Islet of Langerhans (tissue), 1 donor: Measurements from ENCODE around the gene PLXNA4.

Source experiments
- FAIRE-seq: peaks from one replicate; lab custom pipeline; 2011; peaks lifted over from hg19 to GRCh38; lab: Jason Lieb, UNC

Gene PLXNA4

DNA sequence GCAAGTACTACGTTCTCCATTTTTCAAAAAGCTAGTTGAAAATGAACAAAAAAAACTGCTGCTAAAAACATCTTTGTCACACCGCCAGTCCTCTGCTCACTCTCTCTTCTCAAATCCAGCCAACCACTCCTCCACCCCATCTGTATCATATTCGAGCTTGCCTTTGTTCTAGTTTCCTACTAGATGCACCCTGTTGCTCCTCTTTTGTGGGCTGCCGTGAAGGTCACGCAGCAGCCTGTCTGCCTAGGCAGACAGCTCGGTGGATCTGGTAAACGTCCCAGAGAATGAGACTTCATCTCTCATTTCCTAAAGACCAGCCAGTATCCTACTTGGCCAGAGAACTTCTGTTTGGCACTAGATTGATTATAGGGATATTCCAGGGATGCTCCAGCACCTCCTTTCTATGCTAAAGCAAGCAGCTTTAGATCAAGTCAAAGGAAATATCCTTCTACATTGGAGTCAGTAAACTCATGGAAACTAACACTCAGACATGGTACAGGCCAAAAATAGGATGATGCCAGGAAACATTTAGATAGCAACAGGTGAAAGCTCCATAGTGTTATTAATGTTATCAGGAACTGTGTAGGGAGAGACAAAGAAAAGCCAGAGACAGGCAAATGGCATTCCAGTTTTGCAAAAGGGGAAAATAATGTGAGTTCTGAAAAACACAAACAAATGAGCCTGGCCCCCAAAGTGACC, 8.7 kb upstream of the PLXNA4 start:
- no peak for FAIRE-seq

DNA sequence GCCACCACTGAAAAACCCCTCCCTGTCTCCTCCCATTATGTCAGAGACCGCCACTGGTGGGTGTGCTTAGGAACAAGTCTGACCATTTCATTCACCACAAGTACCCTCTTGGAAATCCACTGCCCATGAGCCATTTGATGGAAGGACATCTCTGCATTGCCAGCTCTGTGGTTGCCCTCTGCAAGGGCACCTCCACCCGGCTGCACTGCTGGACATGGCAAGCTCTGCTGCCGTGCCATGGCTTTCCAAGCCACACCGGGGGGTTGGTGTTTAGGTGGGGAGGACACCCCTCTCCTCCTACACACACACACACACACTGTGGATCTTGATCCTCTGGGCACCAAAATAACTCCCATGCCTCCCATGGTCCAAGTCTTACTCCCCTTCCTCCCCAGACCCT, 5.2 kb upstream of the PLXNA4 start:
- no peak for FAIRE-seq

DNA sequence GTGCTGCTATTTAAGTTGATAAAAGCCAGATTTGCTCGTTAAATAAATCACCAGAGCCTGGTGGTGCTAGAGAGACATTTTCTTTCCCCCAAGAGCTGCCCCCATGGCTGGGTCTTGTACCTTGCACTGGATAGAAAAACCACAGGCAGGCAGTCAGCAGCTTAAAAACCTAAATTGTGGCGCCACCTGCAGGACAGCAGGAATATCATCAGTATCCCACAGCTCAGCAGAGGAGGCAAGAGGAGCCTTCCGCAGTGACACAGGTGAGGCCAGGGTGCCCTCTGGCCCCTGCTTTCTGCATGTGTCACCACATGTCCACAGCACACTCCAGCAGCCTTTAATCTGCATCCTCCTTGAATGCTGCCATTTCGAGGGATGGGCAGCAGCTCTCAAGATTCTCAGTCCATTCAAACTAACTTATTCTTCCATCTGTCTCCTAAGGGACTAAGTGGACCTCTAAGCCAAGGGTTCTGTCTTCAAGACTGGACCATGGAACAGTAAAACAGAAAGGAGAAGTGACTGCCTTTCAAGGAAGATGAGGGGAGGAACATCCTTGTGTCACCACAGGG, 4.5 kb upstream of the PLXNA4 start:
- FAIRE-seq, result no peak

DNA sequence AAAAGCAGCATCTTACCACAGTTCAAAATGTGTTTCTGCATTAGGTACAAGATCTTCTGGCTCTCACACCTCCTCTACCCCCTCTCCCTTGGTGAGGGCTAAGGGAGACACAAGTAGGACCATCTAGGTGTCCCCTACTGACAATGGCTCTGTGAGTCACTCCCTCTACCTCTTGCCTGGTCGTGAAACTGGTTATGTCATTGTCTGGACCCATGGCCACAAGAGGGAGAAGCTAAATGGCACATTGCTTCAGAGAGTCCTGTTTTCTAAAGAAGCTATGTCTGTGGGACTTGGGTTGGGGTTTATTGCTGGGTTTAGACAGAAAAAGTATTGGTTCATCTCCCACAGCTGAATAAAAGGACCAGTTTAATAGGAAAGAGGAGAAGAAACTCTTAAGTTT, 4.0 kb upstream of the PLXNA4 start:
- FAIRE-seq, result no peak

DNA sequence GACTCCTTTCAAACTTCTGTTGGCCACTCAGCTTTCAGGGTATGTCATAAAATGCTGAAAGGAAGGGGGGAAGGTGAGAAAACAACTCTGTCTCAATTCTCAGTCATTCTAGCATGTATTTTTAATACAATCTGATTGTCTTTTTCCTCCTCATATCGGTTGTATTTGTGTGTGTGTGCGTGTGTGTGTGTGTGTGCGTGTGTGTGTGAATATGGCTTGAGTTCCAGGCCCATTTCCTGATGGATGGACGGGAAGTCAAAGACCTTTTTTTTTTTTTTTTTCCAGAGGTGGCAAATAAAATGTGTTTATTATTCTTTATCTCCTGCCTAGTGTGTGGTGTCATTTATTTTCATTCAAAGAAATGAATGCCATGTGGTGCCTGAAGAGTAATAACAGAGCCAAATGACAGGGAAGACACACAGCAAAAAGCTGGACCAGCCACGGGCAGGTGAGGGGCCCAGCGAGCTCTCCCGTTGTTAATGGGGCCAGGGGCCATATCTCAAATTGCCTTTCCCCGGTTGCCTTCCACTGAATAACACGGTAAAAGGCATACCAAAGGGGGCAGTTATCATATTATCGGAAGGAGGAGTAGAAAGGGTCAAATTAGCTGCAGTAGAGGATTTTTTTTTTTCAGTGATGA, 3.1 kb upstream of the PLXNA4 start:
- FAIRE-seq, result no peak

DNA sequence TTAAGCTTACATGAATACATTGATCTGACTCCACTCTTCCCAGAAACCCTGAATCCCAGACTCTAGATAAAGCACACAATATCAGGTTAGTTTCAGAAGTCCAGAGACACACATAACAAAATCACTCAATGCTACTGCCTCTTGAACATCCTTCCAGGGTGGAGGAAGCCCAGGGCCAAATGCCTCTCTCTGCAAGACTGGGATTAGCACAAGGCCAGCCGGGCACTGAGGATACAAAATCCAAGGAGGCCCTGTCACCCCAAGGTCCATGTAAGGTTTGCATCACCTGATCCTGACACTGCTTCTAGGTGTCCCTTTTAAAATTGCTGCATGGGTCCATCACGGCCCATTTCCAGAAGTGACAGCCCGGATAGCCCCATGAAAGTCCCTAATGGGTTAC, 2.6 kb upstream of the PLXNA4 start:
- no peak for FAIRE-seq

DNA sequence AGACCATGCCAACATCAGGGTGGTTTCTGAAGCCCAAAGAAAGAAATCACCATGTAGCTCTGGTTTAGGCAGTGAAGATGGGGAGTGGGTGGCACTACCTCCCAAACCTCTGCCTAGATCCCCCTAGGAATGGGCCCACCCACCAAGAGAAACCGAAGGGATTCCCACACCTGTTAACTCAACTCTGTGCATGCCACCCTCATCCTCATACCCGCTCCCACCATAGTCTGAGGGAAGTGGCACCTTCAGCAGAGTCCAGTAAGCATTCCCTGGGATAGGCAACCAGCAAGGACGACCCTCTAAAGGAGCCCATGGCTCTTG, 1.7 kb upstream of the PLXNA4 start:
- no peak for FAIRE-seq

DNA sequence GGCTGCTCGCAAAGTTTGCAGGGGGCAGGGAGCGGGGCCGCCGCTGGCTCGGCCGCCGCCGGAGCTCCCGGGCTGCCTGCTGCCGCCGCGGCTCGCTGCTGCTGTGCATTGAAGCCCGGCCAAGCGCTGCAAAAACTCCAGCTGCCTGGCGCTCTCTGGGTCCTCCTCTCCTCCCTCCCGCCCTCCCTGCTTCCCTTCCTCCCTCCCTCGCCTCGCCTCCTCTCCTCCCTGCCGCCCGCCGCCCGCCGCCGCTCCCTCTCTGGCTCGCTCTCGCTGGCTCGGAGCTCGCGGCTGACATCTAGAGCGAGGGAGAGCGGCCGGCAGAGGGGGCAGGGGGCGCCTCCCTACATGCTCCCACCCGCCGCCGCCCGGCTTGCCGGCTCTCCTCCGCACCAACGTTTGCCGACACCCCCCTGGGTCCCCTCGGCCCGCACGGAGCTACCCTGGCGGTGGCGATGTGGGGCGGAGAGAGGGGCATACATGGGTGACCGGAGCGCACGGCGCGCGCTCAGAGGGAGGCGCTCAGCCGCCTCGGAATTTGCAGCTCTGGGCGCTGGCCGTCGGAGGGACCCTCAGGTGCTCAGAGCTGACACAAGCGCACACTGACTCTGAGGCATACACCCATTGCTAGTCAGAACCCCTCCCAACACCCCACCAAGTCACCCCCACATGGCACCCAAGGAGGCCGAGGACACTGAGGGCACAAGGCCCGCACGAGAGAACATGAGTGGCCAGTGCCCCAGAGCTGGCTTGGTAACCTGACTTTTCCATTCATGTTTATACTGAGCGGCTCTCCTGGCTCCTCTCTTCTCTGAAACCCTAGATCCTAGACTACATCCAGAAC, 1.2 kb upstream of the PLXNA4 start:
- no peak for FAIRE-seq

DNA sequence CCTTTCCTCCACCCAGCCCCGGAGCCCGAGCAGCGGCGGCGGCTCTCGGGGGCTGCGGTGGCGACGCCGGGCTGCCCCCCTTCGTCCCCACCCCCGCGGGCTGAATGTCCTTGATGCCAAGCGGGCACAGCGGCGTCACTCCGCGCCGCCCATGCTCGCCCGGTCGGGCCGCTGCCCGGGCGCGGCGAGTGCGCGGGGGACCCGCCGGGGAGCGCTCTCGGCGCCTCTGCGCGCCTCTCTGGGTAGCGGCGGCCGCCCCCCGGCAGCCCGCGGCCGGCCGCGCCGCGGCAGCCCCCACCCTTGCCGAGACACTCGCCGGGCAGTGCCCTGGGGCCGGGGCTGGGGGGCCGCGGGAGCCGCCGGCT, 433 bp upstream of the PLXNA4 start:
- FAIRE-seq, result no peak

DNA sequence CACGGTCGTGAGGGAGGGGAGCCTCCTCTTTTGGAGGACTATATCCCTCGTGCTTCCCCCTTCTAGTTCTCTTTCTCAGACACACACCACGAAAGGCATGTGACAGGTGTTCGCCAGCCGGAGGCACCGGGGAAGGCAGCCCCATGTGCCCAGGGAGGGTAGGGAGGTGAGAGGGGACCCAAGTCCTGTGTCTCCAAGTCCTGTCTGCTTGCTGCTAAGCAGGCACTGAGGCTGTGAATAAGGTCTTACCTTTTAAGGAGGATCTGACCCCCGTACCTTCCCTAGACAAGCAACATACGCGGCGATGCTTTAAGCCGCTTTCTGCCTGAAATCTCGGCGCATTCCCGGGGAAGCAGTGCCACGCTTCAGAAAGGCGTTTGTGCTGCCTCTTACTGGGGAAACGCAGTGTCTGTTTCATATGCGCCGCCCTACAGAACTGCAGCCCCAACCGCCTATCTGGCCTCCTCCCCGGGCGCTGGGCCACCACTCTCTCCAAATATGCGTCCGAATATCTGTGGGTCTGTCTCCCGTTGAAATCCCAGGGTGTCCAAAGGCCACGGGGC, 770 bp downstream of the PLXNA4 start:
- no peak for FAIRE-seq

DNA sequence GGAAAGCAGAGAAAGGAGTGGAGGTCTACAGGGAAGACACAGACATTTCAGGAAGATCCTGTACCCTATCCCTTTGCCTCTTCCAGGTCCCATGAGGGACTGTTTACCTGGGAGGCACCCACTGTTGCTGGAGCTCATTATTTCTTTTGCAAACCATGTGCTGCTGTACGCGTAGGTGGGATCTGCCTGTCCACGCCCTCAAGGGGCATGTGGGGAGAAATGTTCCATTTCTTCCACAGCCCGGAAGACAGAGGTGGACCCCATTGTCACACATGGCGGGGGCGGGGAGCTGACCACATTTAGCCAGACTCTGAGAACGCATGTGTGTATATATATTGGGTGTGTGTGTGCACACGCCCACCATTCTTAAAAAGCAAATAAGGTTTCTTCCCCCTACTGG, 2.0 kb downstream of the PLXNA4 start:
- FAIRE-seq, result no peak

DNA sequence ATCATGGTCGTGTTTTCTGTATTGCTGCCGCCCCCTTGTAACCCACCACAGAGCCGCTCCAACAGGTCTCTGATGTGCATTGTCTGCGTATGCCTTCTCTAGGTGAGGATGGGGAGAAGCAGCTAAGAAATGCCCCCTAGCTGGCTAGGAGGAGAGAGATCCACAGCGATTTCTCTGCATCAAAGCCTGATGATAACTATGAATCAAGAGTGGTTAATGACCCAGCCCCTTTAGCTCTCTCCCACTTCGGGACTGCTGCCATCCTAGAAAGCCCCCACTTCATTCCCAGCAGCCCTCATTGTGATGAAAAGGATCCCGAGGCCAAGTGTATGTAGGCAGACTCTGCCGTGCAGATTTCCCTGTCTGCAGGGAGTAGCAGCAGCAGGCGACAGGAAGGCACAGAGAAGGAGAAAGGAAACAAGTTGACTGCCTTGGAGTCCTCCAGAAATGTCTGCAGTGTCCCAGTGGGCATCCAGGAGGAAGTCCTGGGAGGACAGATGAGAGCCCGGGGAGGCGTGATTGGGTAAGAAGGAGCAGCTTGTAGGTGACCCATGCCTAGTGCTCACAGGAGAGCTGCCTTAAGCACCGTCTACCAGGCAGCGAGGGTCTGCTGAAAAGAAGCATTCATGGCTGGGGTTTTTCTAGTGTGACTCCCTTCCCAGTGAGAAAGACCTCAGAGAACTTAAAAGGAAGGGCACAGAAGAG, 2.9 kb downstream of the PLXNA4 start:
- FAIRE-seq, result no peak

DNA sequence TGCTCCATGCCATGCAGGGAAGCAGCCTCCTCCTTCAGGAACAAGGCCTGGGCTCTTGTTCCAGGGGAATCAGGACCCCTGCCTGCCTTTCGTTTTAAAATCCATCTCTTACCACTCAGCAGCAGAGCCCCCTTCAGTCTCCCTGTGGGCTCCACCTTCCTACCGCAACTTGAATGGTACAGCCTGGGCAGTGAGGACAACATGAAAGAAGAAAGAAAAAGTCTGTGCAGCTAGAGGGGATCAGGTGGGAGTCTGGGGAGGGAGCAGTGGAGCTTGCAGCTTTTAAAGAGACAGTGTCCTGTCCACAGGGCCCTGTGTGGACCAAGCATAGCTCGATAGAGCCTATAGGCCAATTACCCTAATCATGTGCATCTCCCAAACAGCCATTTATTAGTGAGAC, 3.7 kb downstream of the PLXNA4 start:
- FAIRE-seq, result no peak

DNA sequence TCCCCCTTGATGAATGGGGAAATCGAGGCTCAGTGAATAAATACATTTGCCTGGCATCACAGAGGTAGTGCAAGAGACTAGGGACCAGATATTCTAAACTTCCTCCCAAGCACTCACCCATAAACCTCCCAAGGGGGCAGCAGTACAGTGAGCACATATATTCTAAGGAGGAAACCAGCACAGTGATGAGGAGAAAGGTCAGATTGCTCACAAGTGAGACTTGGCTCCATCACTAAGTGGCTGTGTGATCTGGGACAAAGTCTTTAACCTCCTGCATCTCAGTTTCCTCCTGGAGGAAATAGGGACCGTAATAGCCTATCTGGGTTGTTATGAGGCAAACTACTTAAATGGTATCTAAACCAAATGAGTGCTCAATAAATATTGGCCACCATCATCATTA, 4.3 kb downstream of the PLXNA4 start:
- FAIRE-seq, result no peak

DNA sequence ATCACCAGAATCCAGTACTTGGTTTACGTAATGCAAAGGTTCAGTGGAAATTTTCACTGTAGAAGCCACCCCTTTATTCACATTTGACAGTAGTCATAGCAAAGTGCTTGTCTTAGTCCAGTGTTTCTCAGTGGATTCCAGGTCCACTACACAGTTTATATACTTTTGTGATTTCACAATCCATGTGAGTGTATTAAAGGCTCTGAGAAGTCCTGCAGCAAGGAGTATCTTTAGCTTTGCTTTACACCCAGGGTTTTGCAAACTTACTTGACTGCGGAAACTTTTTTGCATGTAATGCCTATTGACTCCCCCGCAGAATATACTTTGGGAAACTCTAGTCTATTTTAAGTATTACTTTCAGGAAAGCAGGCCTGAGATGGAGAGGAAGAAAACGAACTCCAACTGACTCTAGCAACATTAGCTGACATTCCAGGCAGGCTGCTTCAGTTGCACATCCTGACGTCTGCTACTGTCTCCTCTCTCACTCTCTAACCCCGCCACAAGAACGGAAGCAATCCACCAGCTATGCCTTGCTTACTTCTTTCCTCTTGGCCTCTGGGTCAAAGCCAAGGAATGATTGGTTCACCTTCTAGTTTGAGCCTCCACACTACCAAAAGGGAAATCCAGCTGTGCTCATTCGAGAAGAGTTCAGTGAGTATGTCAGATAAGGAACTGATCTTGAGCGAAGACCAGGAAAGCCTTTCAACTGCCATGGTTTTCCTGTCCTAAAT, 6.2 kb downstream of the PLXNA4 start:
- no peak for FAIRE-seq

DNA sequence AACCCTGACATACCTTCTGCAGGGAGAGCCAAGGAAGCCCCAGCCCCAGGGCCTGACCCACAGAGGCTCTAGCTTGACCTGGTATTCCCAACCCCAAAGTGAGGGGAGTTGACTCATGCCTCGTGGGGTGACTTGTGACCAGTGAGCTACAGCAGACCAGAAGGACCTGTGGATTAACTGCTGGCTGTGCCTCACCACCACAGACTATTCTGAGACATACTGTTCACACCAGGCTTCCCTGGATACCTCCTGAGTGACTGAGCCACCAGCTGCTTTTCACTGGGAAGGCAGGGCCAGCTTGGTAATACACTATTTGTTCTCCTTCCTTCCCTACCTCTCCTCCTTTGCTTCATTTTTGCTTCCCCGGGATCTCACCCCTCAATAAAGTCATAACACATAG, 7.3 kb downstream of the PLXNA4 start:
- FAIRE-seq, result no peak

DNA sequence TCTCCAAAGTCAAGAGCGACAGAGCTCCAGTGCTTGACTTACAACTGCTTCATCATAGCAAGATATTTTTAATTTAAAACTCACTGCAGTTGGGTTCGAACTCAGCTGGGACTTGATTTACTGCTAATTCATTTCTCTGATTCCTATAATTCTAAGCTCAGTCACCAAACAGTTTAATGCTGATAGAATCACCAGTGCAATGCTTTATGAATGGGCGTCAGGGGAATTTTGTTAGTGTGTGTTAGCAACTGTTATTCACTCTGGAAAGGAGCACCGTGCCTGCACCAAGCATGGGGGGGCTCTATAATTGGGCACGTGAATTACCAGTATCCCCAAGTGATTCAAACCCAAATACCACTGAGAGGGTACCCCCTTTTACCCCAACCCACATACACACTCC, 10.4 kb downstream of the PLXNA4 start:
- FAIRE-seq, result no peak

DNA sequence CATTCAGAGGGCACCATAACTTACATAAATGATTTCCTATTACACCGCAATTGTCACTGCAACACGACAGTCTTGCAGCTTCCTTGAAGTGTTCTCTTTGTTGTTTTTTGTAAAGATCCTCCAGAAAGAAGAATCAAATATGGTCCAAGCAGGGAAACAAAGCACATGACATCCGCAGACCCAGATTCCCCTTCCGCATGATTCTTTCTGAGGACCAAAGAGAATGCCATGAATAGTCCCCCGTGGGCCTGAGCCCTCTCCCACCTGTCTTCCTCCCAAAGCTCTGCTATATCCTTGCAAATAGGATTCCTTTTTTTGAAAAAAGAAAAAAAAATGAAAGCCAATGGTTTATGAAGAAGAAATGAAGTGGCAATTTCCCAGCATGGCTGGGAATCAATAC, 10.8 kb downstream of the PLXNA4 start:
- no peak for FAIRE-seq

DNA sequence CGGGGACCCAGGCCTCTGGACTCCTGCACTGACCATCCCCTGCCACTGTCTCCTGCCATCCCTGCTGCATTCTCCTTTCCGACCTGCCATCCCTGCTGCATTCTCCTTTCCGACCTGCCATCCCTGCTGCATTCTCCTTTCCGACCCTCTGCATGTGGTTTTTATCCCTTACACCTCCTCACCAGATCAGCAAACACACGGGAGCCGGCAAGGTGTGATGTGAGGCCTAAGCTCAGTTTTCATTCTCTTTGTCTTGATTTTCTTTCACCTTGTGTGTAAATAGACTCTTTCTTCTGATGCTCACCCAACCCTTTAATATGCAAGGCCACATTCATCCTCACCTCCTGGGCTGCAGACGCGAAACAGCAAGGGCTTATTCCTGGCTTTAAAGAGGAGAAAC, 11.4 kb downstream of the PLXNA4 start:
- FAIRE-seq, result no peak

DNA sequence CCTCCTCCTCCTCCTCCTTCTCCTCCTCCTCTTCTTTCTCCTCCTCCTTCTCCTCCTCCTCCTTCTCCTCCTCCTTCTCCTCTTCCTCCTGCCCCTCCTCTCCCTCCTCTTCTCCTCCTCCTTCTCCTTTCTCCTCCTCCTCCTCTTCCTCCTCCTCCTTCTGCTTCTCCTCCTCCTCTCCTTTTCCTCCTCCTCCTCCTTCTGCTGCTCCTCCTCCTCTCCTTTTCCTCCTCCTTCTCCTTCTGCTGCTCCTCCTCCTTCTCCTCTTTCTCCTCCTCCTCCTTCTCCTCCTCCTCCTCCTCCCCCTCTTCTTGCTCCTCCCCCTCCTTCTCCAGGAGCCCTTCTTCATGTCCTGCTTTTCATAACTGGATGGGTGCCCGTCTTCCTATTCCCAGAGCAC, 12.2 kb downstream of the PLXNA4 start:
- no peak for FAIRE-seq

DNA sequence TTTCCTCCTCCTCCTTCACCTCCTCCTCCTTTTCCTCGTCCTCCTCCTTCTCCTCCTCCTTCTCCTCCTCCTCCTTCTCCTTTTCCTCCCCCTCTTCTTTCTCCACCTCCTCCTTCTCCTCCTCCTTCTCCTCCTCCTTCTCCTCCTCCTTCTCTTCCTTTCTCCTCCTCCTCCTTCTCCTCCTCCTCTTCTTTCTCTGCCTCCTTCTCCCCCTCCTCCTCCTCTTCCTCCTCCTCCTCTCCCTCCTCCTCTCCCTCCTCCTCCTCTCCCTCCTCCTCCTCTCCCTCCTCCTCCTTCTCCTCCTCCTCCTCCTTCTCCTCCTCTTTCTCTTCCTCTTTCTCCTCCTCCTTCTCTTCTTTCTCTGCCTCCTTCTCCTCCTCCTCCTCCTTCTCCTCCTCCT, 13.6 kb downstream of the PLXNA4 start:
- no peak for FAIRE-seq

DNA sequence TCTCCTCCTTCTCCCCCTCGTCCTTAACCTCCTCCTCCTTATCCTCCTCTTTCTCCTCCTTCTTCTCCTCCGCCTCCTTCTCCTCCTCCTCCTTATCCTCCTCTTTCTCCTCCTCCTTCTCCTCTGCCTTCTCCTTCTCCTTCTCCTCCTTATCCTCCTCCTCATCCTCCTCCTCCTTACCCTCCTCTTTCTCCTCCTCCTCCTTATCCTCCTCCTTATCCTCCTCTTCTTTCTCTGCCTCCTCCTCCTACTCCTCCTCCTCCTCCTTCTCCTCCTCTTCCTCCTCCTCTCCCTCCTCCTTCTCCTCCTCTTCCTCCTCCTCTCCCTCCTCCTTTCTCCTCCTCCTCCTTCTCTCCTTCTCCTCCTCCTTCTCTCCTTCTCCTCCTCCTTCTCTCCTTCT, 14.5 kb downstream of the PLXNA4 start:
- FAIRE-seq, result no peak
